ENCODE measurements around the gene APEX2. TPM values are rescaled to one million over a fixed set of nuclear protein-coding genes. Genes with fewer than 3 reads are reported as not detected.
"Not testable (repeated sequence)": the region's sequence is repeated elsewhere in the genome, so short reads cannot be mapped to it uniquely, and the experiment has no call there.

The APEX2 gene
- total and polyA plus RNA-seq, 3 donors from 2014 or later, result 10.4 to 16.6 (median 13.1) TPM

GRCh38 chrX:55039471-55039870 lies 39.3 kb downstream of the APEX2 start:
- intact Hi-C loops (cut with DNase I; ENCODE audit: low total_unique reads), result no loop called here

GRCh38 chrX:55041514-55041913 lies 41.4 kb downstream of the APEX2 start:
- no peaks in the 10 kb centered on the region for H3K9me3 ChIP-seq
- H3K27me3 ChIP-seq, result no peaks in the 10 kb centered on the region
- no peak overlapping the region for H3K27ac ChIP-seq
- H3K36me3 ChIP-seq (ENCODE audit: low read depth, missing control alignments), result no peaks in the 10 kb centered on the region
- no peak for DNase-seq
- no peak overlapping the region for H3K4me3 ChIP-seq
- H3K4me1 ChIP-seq, result no peaks in the 10 kb centered on the region
- 98 to 100% methylated on average over 1 to 6 of the region's 6 CpGs for WGBS, 2 donors
- intact Hi-C loops (cut with DNase I; ENCODE audit: low total_unique reads), result no loop called here
- TF ChIP-seq POLR2A (IDR thresholded peaks at IDR 0.05), result no peak
- TF ChIP-seq CTCF (IDR thresholded peaks at IDR 0.05), result no peak

More at GRCh38 chrX:55039471-55039870, 39.3 kb downstream of the APEX2 start:
- no peaks in the 10 kb centered on the region for H3K4me1 ChIP-seq
- no peak for DNase-seq
- H3K9me3 ChIP-seq, result no peaks in the 10 kb centered on the region
- no peak overlapping the region for H3K27ac ChIP-seq
- TF ChIP-seq POLR2A (IDR thresholded peaks at IDR 0.05) (no peak), CTCF (IDR thresholded peaks at IDR 0.05) (no peak)
- WGBS, 2 donors, result 84 to 86% methylated on average over 3 of the region's 3 CpGs
- no peaks in the 10 kb centered on the region for H3K36me3 ChIP-seq (ENCODE audit: low read depth, missing control alignments)
- no peak overlapping the region for H3K4me3 ChIP-seq
- H3K27me3 ChIP-seq, result no peaks in the 10 kb centered on the region

- intact Hi-C loops (cut with DNase I; ENCODE audit: low total_unique reads); H3K4me1 ChIP-seq: not testable (repeated sequence)
- 83 to 90% methylated on average over 2 of the region's 2 CpGs for WGBS, 2 donors
These were observed 50.4 kb downstream of the APEX2 start for GRCh38 chrX:55050599-55050998.

GRCh38 chrX:55056820-55057674 lies 56.9 kb downstream of the APEX2 start:
- no peaks in the 10 kb centered on the region for H3K9me3 ChIP-seq
- no peaks in the 10 kb centered on the region for H3K36me3 ChIP-seq (ENCODE audit: low read depth, missing control alignments)
- no peak overlapping the region for H3K27ac ChIP-seq
- no peaks in the 10 kb centered on the region for H3K27me3 ChIP-seq
- no peaks in the 10 kb centered on the region for H3K4me1 ChIP-seq
- 32 to 35% methylated on average over 7 of the region's 7 CpGs for WGBS, 2 donors
- TF ChIP-seq POLR2A (IDR thresholded peaks at IDR 0.05), result no peak
- no peak for TF ChIP-seq CTCF (IDR thresholded peaks at IDR 0.05)
- H3K4me3 ChIP-seq, result no peak overlapping the region
- intact Hi-C loops (cut with DNase I; ENCODE audit: low total_unique reads), result no loop called here
- no peak for DNase-seq

More at GRCh38 chrX:55050599-55050998, 50.4 kb downstream of the APEX2 start:
- not testable (repeated sequence) for H3K27ac ChIP-seq; H3K36me3 ChIP-seq (ENCODE audit: low read depth, missing control alignments); H3K9me3 ChIP-seq; DNase-seq; H3K4me3 ChIP-seq; H3K27me3 ChIP-seq

- WGBS, 2 donors, result 32 to 33% methylated on average over 5 of the region's 5 CpGs
- no peak overlapping the region for H3K27ac ChIP-seq
- H3K36me3 ChIP-seq (ENCODE audit: low read depth, missing control alignments), result no peaks in the 10 kb centered on the region
- H3K9me3 ChIP-seq, result no peaks in the 10 kb centered on the region
- DNase-seq, result peak; percentile 25
- no peaks in the 10 kb centered on the region for H3K27me3 ChIP-seq
- H3K4me3 ChIP-seq, result no peak overlapping the region
- intact Hi-C loops (cut with DNase I; ENCODE audit: low total_unique reads), result no loop called here
- no peaks in the 10 kb centered on the region for H3K4me1 ChIP-seq
- peak; percentile 22 to 55 (median 47) for TF ChIP-seq CTCF (IDR thresholded peaks at IDR 0.05)
- no peak for TF ChIP-seq POLR2A (IDR thresholded peaks at IDR 0.05)
These were observed 57.6 kb downstream of the APEX2 start for GRCh38 chrX:55057675-55058249.

Other genes starting within 250 kb of the APEX2 start
- gene ITIH6, start 202.1 kb upstream of the APEX2 start, total RNA-seq, result under 1 TPM in 1 of 2 donors, not detected in 1; 0.06 TPM
- not detected for gene ITIH6, start 202.1 kb upstream of the APEX2 start, polyA plus RNA-seq (ENCODE audit: insufficient read depth, low read depth, low replicate concordance)
- gene MAGED2, start 192.6 kb upstream of the APEX2 start, total RNA-seq, result 100 to 1,000 TPM; 206 to 288 TPM
- 179 TPM for gene MAGED2, start 192.6 kb upstream of the APEX2 start, polyA plus RNA-seq (ENCODE audit: insufficient read depth, low read depth, low replicate concordance)
- gene TRO, start 79.5 kb upstream of the APEX2 start, total RNA-seq, result 10 to 100 TPM; 15.4 to 31.2 TPM
- gene TRO, start 79.5 kb upstream of the APEX2 start, polyA plus RNA-seq (ENCODE audit: insufficient read depth, low read depth, low replicate concordance), result 11.3 TPM
- 1 to 10 TPM; 1.4 to 1.5 TPM for gene PFKFB1, start 6.2 kb upstream of the APEX2 start, total RNA-seq
- 1.0 TPM for gene PFKFB1, start 6.2 kb upstream of the APEX2 start, polyA plus RNA-seq (ENCODE audit: insufficient read depth, low read depth, low replicate concordance)
- under 1 TPM; 0.16 to 0.19 TPM for gene ALAS2, start 30.6 kb downstream of the APEX2 start, total RNA-seq
- gene ALAS2, start 30.6 kb downstream of the APEX2 start, polyA plus RNA-seq (ENCODE audit: insufficient read depth, low read depth, low replicate concordance), result 0.62 TPM
- gene PAGE2B, start 74.7 kb downstream of the APEX2 start, total RNA-seq, result 10 to 100 TPM; 33.9 to 50.8 TPM
- gene PAGE2B, start 74.7 kb downstream of the APEX2 start, polyA plus RNA-seq (ENCODE audit: insufficient read depth, low read depth, low replicate concordance), result 86.8 TPM
- 10 to 100 TPM; 24.3 to 31.4 TPM for gene PAGE2, start 88.7 kb downstream of the APEX2 start, total RNA-seq
- gene PAGE2, start 88.7 kb downstream of the APEX2 start, polyA plus RNA-seq (ENCODE audit: insufficient read depth, low read depth, low replicate concordance), result 34.3 TPM
- gene PAGE5, start 220.0 kb downstream of the APEX2 start, total RNA-seq, result 10 to 100 TPM; 20.3 to 28.7 TPM
- gene PAGE5, start 220.0 kb downstream of the APEX2 start, polyA plus RNA-seq (ENCODE audit: insufficient read depth, low read depth, low replicate concordance), result 39.6 TPM

All from testis (tissue), 3 donors.